Left kidney (tissue), 8 donors: ENCODE measurements around the gene TP53BP2. TPM values are rescaled to one million over a fixed set of nuclear protein-coding genes. Genes with fewer than 3 reads are reported as not detected.
"Not testable (repeated sequence)": the region's sequence is repeated elsewhere in the genome, so short reads cannot be mapped to it uniquely, and the experiment has no call there.

Experiments
- DNase-seq: peaks from one replicate; pipeline ENCODE4 v3.0.0-alpha.2; 2013
- long read RNA-seq, 8 donors: transcript quantifications; one replicate each; lab custom pipeline, GENCODE V29; 2026
- polyA plus RNA-seq: library from polyadenylated mRNA; unstranded; fragments of 120-200 nt; gene quantifications from one replicate; pipeline ENCODE4 v1.2.1, GENCODE V29; 2013; ENCODE audit not compliant: insufficient read length

TP53BP2 gene
- 55.8 TPM for polyA plus RNA-seq
- long read RNA-seq, donor 1, partial matches to known transcripts = 42 of 43 reads
- long read RNA-seq, donor 1, other reads (novel, unspliced or antisense) = 0 of 43 reads
- long read RNA-seq, donor 2, partial matches to known transcripts = 18 of 18 reads
- long read RNA-seq, donor 2, other reads (novel, unspliced or antisense) = 0 of 18 reads
- long read RNA-seq, donor 3, partial matches to known transcripts = 23 of 24 reads
- long read RNA-seq, donor 3, other reads (novel, unspliced or antisense) = 0 of 24 reads
- long read RNA-seq, donor 4, partial matches to known transcripts = 0 of 1 reads
- long read RNA-seq, donor 4, other reads (novel, unspliced or antisense) = 0 of 1 reads
- long read RNA-seq, donor 5, full-length matches to known transcripts = 4 of 11 reads
- long read RNA-seq, donor 5, partial matches to known transcripts = 7 of 11 reads
- long read RNA-seq, donor 5, other reads (novel, unspliced or antisense) = 0 of 11 reads
- long read RNA-seq, donor 6, full-length matches to known transcripts = 4 of 33 reads
- long read RNA-seq, donor 6, partial matches to known transcripts = 29 of 33 reads
- long read RNA-seq, donor 6, other reads (novel, unspliced or antisense) = 0 of 33 reads
- long read RNA-seq, donor 7, full-length matches to known transcripts = 2 of 21 reads
- long read RNA-seq, donor 7, partial matches to known transcripts = 19 of 21 reads
- long read RNA-seq, donor 7, other reads (novel, unspliced or antisense) = 0 of 21 reads
- long read RNA-seq, donor 8, full-length matches to known transcripts = 3 of 3 reads
- long read RNA-seq, donor 8, partial matches to known transcripts = 0 of 3 reads
- long read RNA-seq, donor 8, other reads (novel, unspliced or antisense) = 0 of 3 reads

GRCh38 chr1:223845810-223846682 lies at the start of gene TP53BP2:
TSS of gene TP53BP2 (minus strand) at chr1:223845947. CDS start at chr1:223845680, 267 bp downstream.
- peak; percentile 86 for DNase-seq

GRCh38 chr1:223890494-223890893 lies 44.7 kb upstream of the TP53BP2 start:
- not testable (repeated sequence) for DNase-seq

- not testable (repeated sequence) for DNase-seq
Measured at GRCh38 chr1:223889319-223889718, 43.6 kb upstream of the TP53BP2 start.

GRCh38 chr1:223887747-223888418 lies 42.1 kb upstream of the TP53BP2 start:
- DNase-seq = peak; percentile 89

- DNase-seq = no peak
Measured at GRCh38 chr1:223886516-223886921, 40.8 kb upstream of the TP53BP2 start.

GRCh38 chr1:223885614-223886013 lies 39.9 kb upstream of the TP53BP2 start:
- DNase-seq = no peak

GRCh38 chr1:223878598-223879325 lies 33.0 kb upstream of the TP53BP2 start:
- no peak for DNase-seq

- DNase-seq = no peak
Measured at GRCh38 chr1:223877804-223878203, 32.1 kb upstream of the TP53BP2 start.

- no peak for DNase-seq
Measured at GRCh38 chr1:223876590-223876989, 30.8 kb upstream of the TP53BP2 start.

- no peak for DNase-seq
Measured at GRCh38 chr1:223873044-223873443, 27.3 kb upstream of the TP53BP2 start.

- no peak for DNase-seq
Measured at GRCh38 chr1:223872308-223872901, 26.7 kb upstream of the TP53BP2 start.

GRCh38 chr1:223870617-223871574 lies 25.1 kb upstream of the TP53BP2 start:
- DNase-seq = no peak

- not testable (repeated sequence) for DNase-seq
Measured at GRCh38 chr1:223864599-223865368, 19.0 kb upstream of the TP53BP2 start.

GRCh38 chr1:223864084-223864483 lies 18.3 kb upstream of the TP53BP2 start:
- DNase-seq = no peak

GRCh38 chr1:223861904-223862303 lies 16.2 kb upstream of the TP53BP2 start:
- no peak for DNase-seq

- DNase-seq = no peak
Measured at GRCh38 chr1:223860051-223860622, 14.4 kb upstream of the TP53BP2 start.

GRCh38 chr1:223859058-223859457 lies 13.3 kb upstream of the TP53BP2 start:
- DNase-seq = no peak

- DNase-seq = no peak
Measured at GRCh38 chr1:223856386-223856785, 10.6 kb upstream of the TP53BP2 start.
